GM19025 (cell line): ENCODE results near the gene TRAPPC4.
"Not testable (repeated sequence)": the region's sequence is repeated elsewhere in the genome, so short reads cannot be mapped to it uniquely, and the experiment has no call there.

Source experiments
- ATAC-seq: cut with Tn5 transposase; IDR thresholded peaks from one replicate; pipeline ENCODE4 v1.9.1; 2021; ENCODE audit warnings: mild to moderate bottlenecking, low read depth, moderate library complexity; ENCODE audit not compliant: unreplicated experiment

TRAPPC4 gene

GRCh38 chr11:119012629-119013170 is 5.9 kb upstream of the TRAPPC4 start:
- no peak for ATAC-seq

- ATAC-seq: no peak
These were observed 4.2 kb upstream of the TRAPPC4 start for GRCh38 chr11:119014209-119014924.

GRCh38 chr11:119015054-119015611 is 3.4 kb upstream of the TRAPPC4 start:
- ATAC-seq: no peak

GRCh38 chr11:119016216-119017009 is 2.2 kb upstream of the TRAPPC4 start:
- no peak for ATAC-seq

GRCh38 chr11:119017377-119017776 is 1.2 kb upstream of the TRAPPC4 start:
- not testable (repeated sequence) for ATAC-seq

GRCh38 chr11:119019996-119020395 is 1.4 kb downstream of the TRAPPC4 start:
- ATAC-seq: no peak

- ATAC-seq: no peak
These were observed 3.1 kb downstream of the TRAPPC4 start for GRCh38 chr11:119021631-119022030.

GRCh38 chr11:119023741-119024140 is 5.2 kb downstream of the TRAPPC4 start:
- no peak for ATAC-seq

- ATAC-seq: no peak
These were observed 6.0 kb downstream of the TRAPPC4 start for GRCh38 chr11:119024430-119025098.

- ATAC-seq: no peak
These were observed 6.5 kb downstream of the TRAPPC4 start for GRCh38 chr11:119025099-119025473.

GRCh38 chr11:119025541-119025940 is 7.0 kb downstream of the TRAPPC4 start:
- no peak for ATAC-seq

GRCh38 chr11:119025978-119026766 is 7.6 kb downstream of the TRAPPC4 start:
- no peak for ATAC-seq

- no peak for ATAC-seq
These were observed 8.4 kb downstream of the TRAPPC4 start for GRCh38 chr11:119026970-119027369.

GRCh38 chr11:119027561-119028345 is 9.2 kb downstream of the TRAPPC4 start:
- ATAC-seq: no peak

GRCh38 chr11:119028346-119029068 is 9.9 kb downstream of the TRAPPC4 start:
- ATAC-seq: no peak

- no peak for ATAC-seq
These were observed 10.4 kb downstream of the TRAPPC4 start for GRCh38 chr11:119029069-119029339.

GRCh38 chr11:119029340-119030028 is 10.9 kb downstream of the TRAPPC4 start:
- no peak for ATAC-seq

- ATAC-seq: no peak
These were observed 11.4 kb downstream of the TRAPPC4 start for GRCh38 chr11:119030029-119030328.
